Activated T-cell treated with anti-CD3 and anti-CD28 coated beads, Interleukin-2, amount 50 U/mL, for 72 hours (primary cell): ENCODE measurements around the gene APPBP2. TPM values are rescaled to one million over a fixed set of nuclear protein-coding genes. Genes with fewer than 3 reads are reported as not detected.
"Not testable (repeated sequence)": the region's sequence is repeated elsewhere in the genome, so short reads cannot be mapped to it uniquely, and the experiment has no call there.

Experiments used
- ATAC-seq, 2 donors: fragments of 150-1000 bp; cut with Tn5 transposase; replicated peaks in 1 of 2; 2 replicates each; pipeline ENCODE4 v1.10.0; 2021; ENCODE audit warnings: moderate library complexity in 2 of 2, mild to moderate bottlenecking in 1 of 2
- DNase-seq, 2 donors: peaks; one replicate each; pipeline ENCODE4 v3.0.0; 2021 to 2022; ENCODE audit warnings: mixed read lengths in 1 of 2
- H3K27ac Mint-ChIP-seq: one replicate; pipeline ENCODE4 v1.8.0; 2022; ENCODE audit warnings: mild to moderate bottlenecking, moderate library complexity, mixed read lengths
- H3K27me3 Mint-ChIP-seq: one replicate; pipeline ENCODE4 v1.8.0; 2022; ENCODE audit warnings: low read depth, mixed read lengths
- H3K36me3 Mint-ChIP-seq, 2 donors: one replicate each; pipeline ENCODE4 v1.8.0; 2022; ENCODE audit warnings: mixed read lengths in 2 of 2, mild to moderate bottlenecking in 1 of 2; ENCODE audit not compliant: insufficient read depth in 2 of 2
- H3K4me1 Mint-ChIP-seq: one replicate; pipeline ENCODE4 v1.8.0; 2022; ENCODE audit warnings: low read depth, mixed read lengths
- H3K4me3 Mint-ChIP-seq, 2 donors: one replicate each; pipeline ENCODE4 v1.8.0; 2022; ENCODE audit warnings: mild to moderate bottlenecking in 2 of 2, mixed read lengths in 2 of 2, moderate library complexity in 2 of 2
- H3K9me3 Mint-ChIP-seq, 2 donors: one replicate each; pipeline ENCODE4 v1.8.0; 2022; ENCODE audit warnings: mixed read lengths in 2 of 2
- total RNA-seq, 2 donors: library from RNA; stranded (reverse); gene quantifications; one replicate each; pipeline ENCODE4 v1.2.3, GENCODE V29; 2022

Gene APPBP2
- total RNA-seq, 2 donors from 2014 or later, result 29.4 to 29.6 TPM

DNA sequence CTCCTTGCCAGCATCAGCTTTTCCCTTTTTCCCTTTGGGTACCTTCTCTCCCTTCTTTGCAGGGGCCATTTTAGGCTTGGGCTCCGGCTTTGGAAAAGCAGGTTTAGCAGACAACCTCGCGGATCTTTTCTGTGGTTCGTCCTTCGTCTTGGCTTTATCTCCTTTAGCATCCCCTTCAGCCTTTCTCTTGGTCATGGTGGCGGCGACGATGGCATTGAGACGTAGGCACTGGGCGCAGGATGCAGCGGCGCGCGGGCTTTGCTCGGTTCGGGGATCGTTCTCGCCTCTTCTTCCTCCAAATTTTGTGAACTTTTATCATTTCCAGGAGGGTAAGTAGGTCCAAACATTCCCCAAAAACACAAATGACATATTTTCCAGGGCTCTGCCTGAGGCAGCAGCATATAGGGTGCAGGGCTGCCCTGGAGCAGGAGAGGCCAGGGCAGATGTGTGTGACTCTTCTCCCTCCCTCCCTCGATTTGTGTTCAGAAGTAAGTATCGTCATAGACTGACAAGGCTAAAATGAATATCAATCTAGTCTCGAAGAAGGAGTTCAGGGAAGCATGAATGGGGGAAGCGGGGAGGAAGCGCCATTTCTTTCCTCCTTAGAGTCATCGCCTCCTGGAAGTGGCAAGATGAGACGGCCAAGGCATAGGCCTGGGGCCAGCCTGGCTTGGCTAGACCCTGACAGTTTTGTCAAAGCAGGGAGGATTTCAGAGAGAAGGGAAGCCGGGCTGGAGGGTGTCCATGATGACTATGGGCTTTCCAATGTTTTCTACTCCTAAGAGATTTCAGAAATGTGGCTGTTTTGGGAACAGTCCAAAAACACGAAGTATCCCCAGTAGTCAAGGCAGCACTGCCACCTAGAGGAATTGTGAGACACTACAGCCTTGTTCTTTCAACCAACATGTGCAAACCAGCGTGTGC is 90.5 kb downstream of the APPBP2 start:
- DNase-seq (peak; percentile 49 to 59), ATAC-seq (peak; percentile 47 to 65)
- no peak overlapping the region for H3K27ac Mint-ChIP-seq
- peaks cover 0 to 2% of the 10 kb centered on the region in 2 donors for H3K9me3 Mint-ChIP-seq
- no peak overlapping the region for H3K4me3 Mint-ChIP-seq
- peaks cover 4% of the 10 kb centered on the region for H3K27me3 Mint-ChIP-seq
- H3K36me3 Mint-ChIP-seq, result peaks cover 3% of the 10 kb centered on the region in 2 donors
- no peaks in the 10 kb centered on the region for H3K4me1 Mint-ChIP-seq

DNA sequence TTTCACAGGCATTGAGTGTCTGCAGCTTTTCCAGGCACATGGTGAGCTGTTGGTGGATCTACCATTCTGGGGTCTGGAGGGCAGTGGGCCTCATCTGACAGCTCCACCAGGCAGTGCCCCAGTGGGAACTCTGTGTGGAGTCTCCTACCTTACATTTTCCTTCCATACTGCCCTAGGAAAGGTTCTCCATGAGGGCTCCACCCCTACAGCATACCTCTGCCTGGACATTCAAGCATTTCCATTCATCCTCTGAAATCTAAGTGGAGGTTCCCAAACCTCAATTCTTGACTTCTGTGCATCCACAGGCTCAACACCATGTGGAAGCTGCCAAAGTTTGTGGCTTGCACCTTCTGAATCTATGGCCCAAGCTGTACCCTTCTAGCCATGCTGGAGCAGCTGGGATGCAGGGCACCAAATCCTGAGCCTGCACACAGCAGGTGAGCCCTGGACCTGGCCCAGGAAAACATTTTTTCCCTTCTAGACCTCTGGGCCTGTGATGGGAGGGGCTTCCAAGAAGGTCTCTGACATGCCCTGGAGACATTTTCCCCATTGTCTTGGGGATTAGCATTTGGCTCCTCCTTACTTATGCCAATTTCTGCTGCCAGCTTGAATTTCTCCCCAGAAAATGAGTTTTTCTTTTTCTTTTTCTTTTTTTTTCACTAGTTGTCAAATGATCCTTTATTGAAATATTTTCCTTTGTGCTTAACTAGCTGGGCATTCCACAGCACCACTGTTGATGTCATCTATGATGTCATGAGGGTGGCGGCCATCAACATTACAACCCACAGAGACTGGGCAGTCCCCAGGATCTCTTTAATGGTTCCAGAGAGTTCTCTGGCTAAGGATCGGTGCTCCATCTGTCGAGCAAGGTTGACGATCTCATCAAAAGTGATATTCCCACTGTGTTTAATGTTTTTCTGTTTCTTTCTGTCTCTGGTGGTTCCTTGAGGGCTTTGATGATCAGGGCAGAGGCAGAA is 92.7 kb downstream of the APPBP2 start:
- H3K27ac Mint-ChIP-seq, H3K36me3 Mint-ChIP-seq, DNase-seq, H3K27me3 Mint-ChIP-seq, ATAC-seq, H3K4me1 Mint-ChIP-seq, H3K4me3 Mint-ChIP-seq, H3K9me3 Mint-ChIP-seq: not testable (repeated sequence)

DNA sequence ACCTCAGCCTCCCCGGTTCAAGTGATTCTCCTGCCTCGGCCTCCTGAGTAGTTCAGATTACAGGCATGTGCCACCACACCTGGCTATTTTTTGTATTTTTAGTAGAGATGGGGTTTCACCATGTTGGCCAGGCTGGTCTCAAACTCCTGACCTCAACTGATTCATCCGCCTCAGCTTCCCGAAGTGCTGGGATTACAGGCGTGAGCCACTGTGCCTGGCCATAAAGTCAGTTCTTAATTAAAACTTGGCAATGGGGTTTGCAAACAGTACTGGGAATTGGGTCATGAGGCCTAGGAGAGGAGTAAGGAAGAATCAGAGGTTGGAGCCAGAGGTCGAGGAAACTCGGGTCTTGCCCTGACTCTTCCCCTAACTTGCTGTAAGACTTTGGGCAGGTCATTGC is 95.5 kb downstream of the APPBP2 start:
- H3K36me3 Mint-ChIP-seq, ATAC-seq, DNase-seq, H3K27ac Mint-ChIP-seq, H3K9me3 Mint-ChIP-seq, H3K4me3 Mint-ChIP-seq, H3K4me1 Mint-ChIP-seq, H3K27me3 Mint-ChIP-seq: not testable (repeated sequence)

DNA sequence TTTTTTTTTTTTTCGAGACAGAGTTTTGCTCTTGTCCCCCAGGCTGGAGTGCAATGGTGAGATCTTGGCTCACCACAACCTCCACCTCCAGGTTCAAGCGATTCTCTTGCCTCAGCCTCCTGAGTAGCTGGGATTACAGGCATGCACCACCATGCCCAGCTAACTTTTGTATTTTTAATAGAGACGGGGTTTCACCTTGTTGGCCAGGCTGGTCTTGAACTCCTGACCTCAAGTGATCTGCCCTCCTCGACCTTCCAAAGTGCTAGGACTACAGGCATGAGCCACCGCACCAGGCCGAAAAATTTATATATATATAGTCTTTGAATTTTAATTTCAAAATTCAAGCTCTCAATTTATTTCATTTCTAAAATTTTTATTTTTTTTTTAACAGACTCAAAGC is 97.6 kb downstream of the APPBP2 start:
- DNase-seq, H3K27me3 Mint-ChIP-seq, H3K27ac Mint-ChIP-seq, ATAC-seq, H3K9me3 Mint-ChIP-seq, H3K4me3 Mint-ChIP-seq, H3K4me1 Mint-ChIP-seq, H3K36me3 Mint-ChIP-seq: not testable (repeated sequence)

DNA sequence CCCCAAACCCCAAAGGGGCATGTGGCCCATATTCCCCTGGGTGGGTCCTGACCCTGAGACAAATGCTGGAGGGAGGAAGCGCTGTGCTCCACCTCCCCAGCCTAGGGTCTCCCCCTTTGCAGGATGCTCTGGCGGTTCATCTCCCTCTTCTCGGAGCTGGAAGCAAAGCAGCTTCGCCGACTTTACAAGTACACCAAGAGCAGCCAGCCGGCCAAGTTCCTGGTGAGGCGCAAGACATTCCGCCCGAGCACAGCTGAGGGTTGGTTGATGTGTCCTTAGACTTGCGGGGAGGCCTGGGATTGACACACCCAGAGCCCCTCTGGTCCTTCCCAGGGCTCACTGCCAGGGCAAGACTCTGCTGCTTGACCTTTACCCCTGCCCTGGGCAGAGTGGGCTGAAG is 99.4 kb downstream of the APPBP2 start:
- Mint-ChIP-seq H3K27ac (no peak overlapping the region), H3K4me3 (no peak overlapping the region), H3K36me3 (no peaks in the 10 kb centered on the region), H3K4me1 (peaks cover 5% of the 10 kb centered on the region), H3K9me3 (no peaks in the 10 kb centered on the region), H3K27me3 (no peaks in the 10 kb centered on the region)
- no peak for ATAC-seq
- no peak for DNase-seq

DNA sequence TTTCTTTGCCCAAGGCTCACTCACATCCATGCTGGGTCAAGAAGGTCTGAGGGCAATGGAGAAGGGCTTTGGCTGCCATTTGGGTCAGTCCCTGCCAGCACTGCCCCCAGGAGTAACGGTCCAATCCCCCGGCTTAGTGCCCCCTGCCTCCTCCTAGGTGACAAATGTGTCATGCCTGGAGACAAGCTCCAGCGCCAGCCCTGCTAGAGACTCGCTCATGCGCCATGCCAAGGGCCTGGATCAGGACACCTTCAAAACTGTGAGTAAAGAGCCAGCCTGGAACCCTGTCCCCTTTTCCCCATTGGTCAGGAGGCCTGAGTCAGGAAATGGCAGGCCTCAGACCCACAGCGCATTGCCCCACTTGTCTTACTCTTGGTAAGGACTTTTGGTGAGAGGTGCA is 100.4 kb downstream of the APPBP2 start:
- peaks cover 11% of the 10 kb centered on the region for H3K4me1 Mint-ChIP-seq
- H3K4me3 Mint-ChIP-seq, result no peak overlapping the region
- no peaks in the 10 kb centered on the region for H3K36me3 Mint-ChIP-seq
- no peak for ATAC-seq
- DNase-seq, result no peak
- H3K27ac Mint-ChIP-seq, result no peak overlapping the region
- no peaks in the 10 kb centered on the region for H3K9me3 Mint-ChIP-seq
- no peaks in the 10 kb centered on the region for H3K27me3 Mint-ChIP-seq

DNA sequence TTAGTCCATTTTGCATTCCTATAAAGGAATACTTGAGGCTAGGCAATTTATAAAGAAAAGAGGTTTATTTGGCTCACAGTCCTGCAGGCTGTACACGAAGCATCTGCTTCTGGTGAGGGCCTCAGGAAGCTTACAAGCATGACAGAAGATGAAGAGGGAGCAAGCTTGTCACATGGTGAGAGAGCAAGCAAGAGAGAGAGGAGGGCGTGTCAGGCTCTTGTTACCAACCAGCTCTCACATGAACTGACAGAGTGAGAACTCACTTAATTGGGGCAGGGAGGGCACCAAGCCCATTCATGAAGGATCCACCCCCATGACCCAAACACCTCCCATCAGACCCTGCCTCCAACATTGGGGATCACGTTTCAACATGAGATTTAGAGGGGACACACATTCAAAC is 102.2 kb downstream of the APPBP2 start:
- Mint-ChIP-seq H3K4me3 (no peak overlapping the region), H3K27me3 (no peaks in the 10 kb centered on the region), H3K9me3 (no peaks in the 10 kb centered on the region), H3K27ac (no peak overlapping the region), H3K36me3 (no peaks in the 10 kb centered on the region), H3K4me1 (peaks cover 11% of the 10 kb centered on the region)
- ATAC-seq, result no peak
- no peak for DNase-seq

DNA sequence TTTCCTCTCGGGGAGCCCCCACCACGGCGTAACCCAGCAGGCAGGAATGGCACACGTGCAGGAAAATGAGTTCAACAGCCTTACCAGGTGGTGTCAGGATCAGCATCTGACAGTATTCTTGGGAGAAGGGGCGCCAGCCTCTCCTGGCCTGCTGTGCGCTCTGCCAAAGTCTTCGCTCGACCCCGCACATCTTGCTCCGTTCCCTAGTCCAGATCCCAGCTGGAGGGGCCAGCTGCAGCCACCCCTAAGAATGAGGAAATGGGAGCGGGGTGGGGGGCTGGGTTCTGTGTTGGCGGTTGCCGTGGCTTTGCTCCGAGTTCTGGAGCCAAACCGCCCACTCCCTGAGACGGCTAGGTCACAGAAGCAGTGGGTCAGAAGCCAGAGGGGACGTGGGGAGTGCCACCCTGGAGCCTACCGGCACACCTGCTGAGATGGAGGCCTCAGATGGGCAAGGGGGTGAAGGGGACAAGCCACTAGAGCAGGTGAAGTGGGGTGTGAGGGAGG is 103.8 kb downstream of the APPBP2 start, which contains the start of gene CHCT1:
Gene CHCT1 (plus strand): TSS at position 328 of the 504 bp plus-strand sequence. CDS start 104 bp downstream, at position 432.
- H3K27ac Mint-ChIP-seq, result peak within 1 kb of the TSS; percentile 56
- peak within 1 kb of the TSS; percentile 84 to 89 for H3K4me3 Mint-ChIP-seq
- no peaks in the 10 kb centered on the region for H3K27me3 Mint-ChIP-seq

DNA sequence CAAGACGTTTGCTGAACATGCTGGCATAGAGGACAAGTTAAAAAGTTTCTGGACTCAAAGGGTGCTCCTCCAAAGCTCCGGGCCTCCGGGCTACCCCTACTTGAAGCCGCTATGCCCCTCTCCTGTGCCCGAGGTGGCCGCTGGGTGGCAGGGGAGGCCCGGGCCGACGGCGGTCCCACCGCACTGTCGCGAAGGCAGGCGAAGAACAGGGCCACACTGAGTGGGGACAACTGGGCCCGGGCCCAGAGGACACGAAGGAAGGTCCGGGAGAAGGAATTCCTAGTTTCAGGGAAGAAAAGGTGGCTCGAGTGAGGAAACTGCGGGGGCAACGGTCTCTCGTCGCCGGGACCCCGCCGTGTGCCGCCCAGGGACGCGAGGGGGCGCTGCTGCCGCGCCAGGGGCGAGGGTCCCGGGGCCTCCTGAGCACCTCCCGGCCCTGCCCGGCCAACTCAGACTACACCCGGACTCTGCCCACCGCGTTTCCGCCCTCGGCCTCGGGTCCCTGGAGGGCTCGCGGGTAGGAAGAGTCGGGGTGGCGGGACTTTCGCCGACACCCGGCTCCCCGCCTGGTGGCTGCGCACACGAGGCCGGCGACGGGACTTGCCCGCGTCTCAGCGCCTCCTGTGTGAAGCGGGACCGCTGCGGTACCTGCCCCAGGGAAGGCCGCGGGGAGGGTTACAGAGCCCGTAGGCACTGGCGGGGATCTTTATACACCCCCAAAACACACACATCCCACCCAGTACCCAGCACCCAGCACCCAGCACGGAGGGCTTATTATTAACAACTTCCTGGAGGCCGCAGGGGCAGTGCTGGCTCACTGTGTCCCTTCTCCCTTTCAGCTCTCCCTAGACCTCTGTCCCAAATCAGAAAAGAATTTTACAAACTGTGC is 104.5 kb downstream of the APPBP2 start:
- no peaks in the 10 kb centered on the region for H3K36me3 Mint-ChIP-seq
- ATAC-seq, result peak; percentile 97 to 98
- peak; percentile 84 to 87 for DNase-seq
- no peaks in the 10 kb centered on the region for H3K9me3 Mint-ChIP-seq
- peak overlapping the region; percentile 56 for H3K27ac Mint-ChIP-seq
- peak overlapping the region; percentile 84 to 89 for H3K4me3 Mint-ChIP-seq
- H3K27me3 Mint-ChIP-seq, result no peaks in the 10 kb centered on the region
- peaks cover 11% of the 10 kb centered on the region for H3K4me1 Mint-ChIP-seq

More for the DNA sequence above, 103.8 kb downstream of the APPBP2 start, which contains the start of gene CHCT1:
- no peak for ATAC-seq
- Mint-ChIP-seq H3K36me3 (no peaks in the 10 kb centered on the region), H3K4me1 (peaks cover 11% of the 10 kb centered on the region), H3K9me3 (no peaks in the 10 kb centered on the region)
- DNase-seq, result no peak

DNA sequence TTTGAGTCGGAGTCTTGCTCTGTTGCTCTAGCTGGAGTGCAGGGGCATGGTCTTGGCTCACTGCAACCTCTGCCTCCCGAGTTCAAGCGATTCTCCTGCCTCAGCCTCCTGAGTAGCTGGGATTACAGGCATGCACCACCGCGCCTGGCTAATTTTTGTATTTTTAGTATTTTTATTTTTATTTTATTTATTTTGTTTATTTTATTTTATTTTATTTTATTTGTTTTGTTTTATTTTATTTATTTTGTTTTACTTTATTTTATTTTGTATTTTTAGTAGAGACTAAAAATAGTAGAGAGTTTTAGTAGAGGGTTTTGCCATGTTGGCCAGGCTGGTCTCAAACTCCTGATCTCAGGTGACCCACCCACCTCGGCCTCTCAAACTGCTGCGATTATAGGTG is 106.2 kb downstream of the APPBP2 start:
- H3K27me3 Mint-ChIP-seq, H3K9me3 Mint-ChIP-seq, H3K36me3 Mint-ChIP-seq, ATAC-seq, H3K4me3 Mint-ChIP-seq, DNase-seq, H3K27ac Mint-ChIP-seq: not testable (repeated sequence)
- H3K4me1 Mint-ChIP-seq, result peaks cover 11% of the 10 kb centered on the region

DNA sequence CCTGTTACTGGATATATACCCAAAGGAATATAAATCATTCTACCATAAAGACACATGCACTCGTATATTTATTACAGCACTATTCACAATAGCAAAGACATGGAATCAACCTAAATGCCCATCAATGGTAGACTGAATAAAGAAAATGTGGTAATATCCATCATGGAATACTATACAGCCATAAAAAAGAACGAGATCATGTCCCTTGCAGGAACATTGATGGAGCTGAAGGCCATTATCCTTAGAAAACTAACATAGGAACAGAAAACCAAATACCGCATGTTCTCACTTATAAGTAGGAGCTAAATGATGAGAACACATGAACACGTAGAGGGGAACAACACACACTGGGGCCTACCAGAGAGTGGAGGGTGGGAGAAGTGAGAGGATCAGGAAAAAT is 107.0 kb downstream of the APPBP2 start:
- not testable (repeated sequence) for H3K9me3 Mint-ChIP-seq, H3K36me3 Mint-ChIP-seq, H3K27me3 Mint-ChIP-seq, H3K4me3 Mint-ChIP-seq, H3K27ac Mint-ChIP-seq, DNase-seq, ATAC-seq
- H3K4me1 Mint-ChIP-seq, result peaks cover 11% of the 10 kb centered on the region

DNA sequence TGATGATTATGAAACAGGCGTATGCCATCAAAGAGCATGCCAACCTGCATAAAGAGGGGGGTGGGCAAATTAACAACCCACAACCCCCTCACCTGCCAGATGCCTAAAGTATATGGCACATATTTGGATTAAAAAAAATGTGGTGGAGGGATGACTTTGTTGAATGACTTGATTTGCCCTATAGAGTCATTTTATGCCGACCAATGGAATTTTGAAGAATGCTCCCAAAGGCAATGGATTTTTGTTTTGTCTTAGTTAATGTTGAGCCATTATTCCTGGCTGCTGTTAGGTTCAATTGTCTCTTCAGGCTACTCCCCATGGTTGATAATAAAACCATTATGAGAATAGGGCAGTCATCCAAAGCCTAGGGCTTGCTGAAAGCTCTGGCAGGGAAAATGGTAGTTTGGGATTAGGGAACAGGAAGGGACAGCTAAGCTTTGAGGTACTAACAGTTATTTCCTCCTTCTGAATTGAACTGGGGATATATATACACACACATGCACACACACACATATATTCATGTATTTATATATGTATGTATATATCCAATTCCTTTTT is 109.6 kb downstream of the APPBP2 start:
- Mint-ChIP-seq H3K4me3 (no peak overlapping the region), H3K9me3 (no peaks in the 10 kb centered on the region), H3K27me3 (no peaks in the 10 kb centered on the region), H3K4me1 (peaks cover 6% of the 10 kb centered on the region), H3K27ac (no peak overlapping the region), H3K36me3 (no peaks in the 10 kb centered on the region)
- ATAC-seq (no peak), DNase-seq (no peak)
